Activated T-cell treated with anti-CD3 and anti-CD28 coated beads, Interleukin-2, amount 50 U/mL, for 48 hours (primary cell): ENCODE measurements around the gene GRAMD1B.

Experiments
- DNase-seq, 2 experiments: peaks; one replicate each; pipeline ENCODE4 v3.0.0-alpha.2; 2020

GRAMD1B gene

DNA sequence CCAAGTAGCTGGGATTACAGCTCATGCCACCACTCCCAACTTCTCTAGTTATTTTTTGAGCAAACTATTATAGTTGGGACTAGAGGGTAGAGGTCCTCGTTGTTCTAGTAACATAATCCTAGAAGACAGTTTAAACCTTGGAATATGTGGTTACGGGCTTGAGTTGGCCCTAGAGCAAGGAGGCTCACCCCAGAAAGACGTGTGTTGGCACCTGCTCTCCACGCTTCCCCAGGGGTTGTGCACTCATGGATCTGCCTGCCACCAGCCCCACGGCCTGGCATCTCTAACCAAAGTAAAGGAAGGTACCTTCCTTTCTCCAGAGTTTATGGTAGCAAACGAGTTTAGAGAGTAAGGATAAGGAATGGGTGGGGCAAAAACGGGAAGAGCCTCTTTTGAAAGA is 145.4 kb downstream of the GRAMD1B start:
- DNase-seq: no peak

DNA sequence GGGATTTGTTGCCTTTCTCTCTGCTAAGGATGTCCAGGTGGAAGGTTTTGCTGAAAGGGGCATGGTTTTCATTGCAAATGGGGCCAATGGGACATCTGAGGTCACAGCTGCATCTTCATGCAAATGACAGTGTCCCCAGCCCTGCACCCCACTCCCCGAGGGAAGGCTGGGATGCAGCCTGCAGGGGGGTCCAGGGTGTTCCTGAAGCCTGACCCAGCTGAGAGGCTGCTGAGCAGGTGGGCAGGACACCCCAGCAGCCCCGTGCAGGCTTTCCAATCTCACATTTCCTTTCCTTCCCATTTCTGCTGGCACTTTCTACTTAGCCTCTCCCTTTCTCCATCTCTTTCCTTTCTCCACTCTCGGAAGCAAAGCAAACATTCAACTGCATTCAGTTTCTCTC is 146.0 kb downstream of the GRAMD1B start:
- DNase-seq: no peak

DNA sequence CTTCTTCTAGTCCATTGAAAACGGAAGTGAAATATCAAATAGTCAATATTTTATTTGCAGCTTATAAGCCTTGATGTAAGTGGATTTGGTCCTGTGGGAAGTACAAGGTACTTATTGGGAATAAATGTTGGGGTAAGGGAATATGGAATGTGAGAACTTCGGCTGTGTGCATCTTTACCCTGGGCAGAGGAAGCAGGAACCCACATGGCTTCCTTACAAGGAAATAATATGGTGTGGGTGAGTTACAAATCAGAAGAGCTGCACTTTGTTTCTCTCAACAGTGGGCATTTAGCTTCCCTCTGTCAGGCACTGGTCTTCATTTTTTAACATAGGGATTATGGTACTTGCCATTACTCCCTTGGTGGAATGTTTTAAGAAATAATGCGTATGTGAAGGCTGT is 146.4 kb downstream of the GRAMD1B start:
- DNase-seq: no peak

DNA sequence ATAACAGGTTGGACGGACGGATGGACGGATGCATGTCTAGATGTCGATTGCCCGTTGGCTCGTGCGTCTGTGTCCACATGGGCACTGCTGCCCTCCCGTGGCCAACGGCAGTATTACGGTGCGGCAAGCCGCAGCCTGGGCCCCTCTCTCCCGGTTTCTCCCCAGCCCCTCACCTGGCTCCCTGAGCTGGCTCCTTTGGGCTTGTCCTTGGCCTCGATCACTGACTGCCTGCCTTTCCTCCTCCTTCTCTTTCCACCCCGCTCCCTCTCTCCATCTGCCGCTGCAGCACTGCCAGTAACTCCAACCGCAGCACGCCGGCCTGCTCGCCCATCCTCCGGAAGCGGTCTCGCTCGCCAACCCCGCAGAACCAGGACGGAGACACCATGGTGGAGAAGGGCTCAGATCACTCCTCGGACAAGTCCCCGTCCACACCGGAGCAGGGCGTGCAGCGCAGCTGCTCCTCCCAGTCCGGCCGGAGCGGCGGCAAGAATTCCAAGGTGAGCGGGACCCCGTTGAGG is 147.1 kb downstream of the GRAMD1B start:
- DNase-seq: peak; percentile 79 to 83

DNA sequence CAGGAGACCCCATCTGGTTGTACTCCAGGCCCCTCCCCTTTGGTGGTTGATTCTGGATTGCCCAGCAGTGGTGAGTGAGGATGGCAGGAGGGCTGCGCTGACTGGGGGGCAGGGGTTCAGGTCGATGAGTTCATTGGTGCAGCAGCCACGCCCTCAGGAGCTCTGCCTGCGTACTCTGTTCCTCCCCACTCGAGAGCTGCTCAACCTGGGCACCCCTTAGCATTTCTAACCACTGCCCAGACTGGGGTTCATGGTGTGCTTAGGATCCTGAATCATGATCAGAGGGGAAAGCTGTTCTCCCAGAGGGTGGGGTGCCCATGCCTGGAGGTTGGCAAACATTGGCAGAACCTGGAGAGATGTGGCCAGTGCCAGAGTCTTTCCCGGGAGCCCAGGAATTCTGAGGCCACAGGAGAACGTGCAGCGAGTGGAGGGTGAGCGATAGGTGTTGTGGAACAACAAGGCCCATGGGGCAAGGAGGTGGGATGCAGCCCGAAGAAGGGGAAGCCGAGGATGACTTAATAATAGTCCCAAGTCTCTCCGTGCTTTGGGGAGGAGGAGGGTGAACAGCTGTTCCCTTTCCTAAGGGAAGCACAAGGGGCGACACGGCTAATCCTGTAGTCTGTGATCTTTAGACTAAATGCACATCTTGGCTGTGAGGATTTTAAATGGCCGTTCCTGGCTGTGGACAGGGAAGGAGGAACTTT is 148.9 kb downstream of the GRAMD1B start:
- DNase-seq: no peak

DNA sequence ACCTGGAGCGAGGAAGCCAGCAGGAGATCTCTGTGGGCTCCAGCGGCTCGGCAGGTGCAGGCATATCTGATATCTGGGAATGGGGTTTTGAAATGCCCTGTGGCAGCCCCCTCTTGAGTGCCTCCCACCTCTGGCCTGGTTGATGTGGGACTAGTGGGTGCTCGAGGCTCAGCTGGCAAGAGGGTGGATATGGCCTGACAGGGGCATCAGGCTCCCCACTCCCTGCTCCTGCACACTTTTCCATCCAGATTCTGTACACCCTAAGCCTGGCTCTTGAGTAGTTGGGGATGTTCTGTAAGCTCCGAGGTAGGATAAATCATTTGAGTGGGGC is 149.4 kb downstream of the GRAMD1B start:
- no peak for DNase-seq

DNA sequence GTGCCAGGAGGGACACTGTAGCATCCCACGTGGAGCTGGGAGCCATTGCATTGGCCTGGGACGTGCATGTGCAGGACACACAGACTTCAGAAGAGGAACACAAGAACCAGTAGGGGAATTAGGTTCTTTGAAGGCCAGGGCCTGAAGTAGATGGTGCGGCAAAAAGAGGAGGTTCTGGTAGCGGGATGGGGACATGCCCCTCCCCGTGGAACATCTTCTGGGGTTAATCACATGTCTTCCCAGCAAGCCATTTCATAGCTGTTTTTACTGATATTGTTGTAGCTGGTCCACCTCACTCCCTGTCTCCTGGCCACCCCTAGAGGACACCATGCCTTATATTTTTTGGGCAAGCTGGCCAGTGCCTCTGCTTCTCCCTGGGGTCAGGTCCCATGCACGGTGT is 150.1 kb downstream of the GRAMD1B start:
- DNase-seq: no peak

DNA sequence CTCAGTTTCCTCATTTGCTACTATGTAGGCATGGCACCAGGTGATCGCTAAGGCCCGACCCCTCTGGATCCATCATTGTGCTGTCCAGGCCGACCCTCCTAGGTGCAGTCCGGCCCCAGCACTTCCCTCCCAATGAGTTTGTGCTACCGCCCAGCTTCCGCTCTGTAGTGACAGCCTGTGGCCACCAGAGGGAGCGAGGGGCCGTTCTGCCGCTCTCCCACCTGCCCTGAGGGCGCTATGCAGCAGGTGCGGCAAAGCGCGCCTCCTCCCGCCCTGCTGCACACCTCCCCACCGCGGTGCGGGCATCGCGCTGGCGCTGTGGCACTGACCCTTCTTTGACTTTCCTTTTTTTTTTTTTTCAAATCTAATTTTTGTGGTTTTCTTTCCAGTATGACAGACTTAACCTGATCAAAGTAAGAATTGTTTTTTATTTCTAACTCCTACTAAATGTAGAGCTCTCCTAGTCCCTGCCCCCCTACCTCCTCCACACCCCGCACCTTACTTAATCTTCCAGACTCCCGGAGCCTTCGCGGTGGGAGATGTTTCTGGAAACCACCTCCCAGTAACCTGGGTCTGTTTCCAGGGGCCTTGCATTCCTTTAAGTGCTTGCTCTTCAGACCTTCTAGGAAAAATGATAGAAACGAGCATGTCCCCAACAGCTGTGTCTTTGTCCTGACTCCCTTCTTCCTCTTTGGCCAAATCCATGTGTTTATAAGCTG is 150.6 kb downstream of the GRAMD1B start:
- DNase-seq: peak; percentile 73 to 80

DNA sequence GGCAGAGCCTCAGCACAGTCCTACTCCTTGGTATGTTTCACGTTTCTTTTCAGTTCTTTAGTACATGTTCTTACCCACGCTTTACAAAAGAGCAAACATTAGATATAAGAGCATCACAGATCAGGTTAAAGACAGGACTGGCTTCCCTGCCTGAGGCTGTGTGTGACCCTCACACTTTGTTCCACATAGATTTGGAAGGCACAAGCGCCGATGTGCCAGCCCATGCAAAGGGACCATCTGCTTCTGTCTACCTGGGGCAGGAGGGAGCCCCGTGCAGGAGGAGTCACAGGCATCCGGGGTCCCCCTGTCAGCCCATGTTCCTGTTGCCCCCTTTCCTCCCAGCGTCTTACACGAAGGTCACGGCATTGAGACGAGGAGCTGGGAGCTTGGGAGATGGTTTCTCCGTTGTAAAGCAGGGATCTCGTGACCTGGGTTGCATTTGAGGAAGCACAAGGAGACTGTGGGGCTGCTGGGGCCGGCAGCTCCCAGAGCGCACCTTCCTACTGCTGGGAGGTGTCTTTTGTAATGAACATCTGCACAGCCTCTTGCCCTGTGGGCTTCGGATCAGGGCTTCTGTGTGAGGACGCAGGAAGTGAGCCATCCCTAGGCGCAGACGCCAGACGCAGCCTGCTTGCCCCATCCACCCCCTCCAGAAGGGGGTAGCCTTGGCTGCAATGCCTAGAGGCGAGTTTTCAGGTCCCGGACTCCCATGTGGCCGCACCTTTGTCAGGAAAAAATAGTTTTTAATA is 151.8 kb downstream of the GRAMD1B start:
- no peak for DNase-seq

DNA sequence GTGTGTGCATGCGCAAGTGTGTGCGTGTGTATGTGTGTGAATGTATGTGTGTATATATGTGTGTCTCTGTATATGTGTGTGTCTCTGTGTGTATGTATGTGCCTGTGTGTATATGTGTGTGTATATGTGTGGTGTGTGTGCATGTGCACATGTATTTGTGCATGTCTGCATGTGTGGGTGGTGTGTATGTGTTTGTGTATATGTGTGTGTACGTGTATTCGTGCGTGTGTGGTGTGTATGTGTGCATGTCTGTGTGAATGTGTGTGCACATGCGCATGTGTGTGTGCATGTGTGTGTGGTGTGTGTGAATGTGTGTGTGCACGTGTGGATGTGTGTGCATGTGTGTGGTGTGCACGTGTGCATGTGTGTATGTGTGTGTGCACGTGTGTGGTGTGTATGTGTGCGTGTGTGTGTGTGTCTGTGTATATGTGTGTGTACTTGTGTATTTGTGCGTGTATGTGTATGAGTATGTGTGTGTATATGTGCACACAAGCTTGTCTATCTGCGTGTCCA is 153.0 kb downstream of the GRAMD1B start:
- DNase-seq: no peak

DNA sequence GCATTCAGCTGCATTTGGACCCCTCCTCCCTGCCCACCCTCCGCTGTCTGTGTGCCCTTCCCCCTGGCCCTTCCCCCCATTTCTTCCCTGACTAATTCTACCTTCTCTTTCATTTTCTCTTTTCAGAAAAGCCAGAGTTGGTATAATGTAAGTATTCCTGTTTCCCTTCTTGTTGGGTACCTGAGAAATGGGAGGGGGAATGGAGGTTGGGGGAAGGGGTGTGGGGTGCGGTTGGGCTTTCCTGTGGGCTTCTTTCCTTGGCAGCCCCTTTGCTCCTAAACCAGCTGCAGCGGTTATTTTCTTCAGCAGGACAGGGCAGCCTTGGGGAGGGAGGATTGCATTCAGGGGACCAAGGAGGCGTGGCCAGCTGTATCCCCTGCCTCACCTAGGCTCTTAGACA is 154.1 kb downstream of the GRAMD1B start:
- no peak for DNase-seq

DNA sequence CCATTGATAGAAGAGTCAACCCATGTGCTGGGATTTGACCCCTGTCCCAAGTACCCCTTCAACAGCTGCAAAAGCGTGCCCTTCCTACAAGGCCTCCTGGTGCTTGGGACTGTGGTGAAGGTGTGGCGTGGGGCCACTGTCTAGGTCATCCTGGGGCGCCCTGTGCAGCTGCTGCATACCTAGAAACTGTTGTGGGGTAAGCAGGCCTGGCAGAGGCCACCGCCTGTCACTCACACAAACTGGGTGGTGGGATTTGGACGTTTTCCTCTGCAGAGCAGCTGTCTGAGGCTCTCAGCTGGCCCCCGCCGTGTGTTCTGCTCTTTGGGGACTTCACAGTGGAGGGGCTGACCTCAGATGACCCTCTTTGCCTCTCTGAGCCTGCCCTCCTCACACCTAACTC is 154.7 kb downstream of the GRAMD1B start:
- no peak for DNase-seq

DNA sequence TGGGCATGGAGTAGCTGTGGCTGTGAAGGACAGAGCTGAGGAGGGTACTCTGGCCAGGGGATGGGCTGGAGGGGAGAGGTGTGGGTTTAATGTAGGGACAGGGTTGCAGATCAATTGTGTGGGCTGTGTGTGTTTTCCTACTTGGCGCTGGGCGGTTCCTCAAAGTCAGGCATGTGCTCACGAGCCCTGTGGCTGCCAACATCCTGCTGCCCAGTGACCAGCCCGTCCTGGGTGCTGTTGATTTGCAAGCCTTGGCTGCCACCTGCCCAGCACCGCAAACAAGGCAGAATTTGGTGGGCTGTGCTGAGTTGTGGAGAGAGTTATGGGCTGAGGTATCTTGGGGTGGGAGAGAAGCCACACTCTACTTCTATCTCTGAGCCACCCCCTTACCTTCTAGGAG is 155.1 kb downstream of the GRAMD1B start:
- DNase-seq: no peak

DNA sequence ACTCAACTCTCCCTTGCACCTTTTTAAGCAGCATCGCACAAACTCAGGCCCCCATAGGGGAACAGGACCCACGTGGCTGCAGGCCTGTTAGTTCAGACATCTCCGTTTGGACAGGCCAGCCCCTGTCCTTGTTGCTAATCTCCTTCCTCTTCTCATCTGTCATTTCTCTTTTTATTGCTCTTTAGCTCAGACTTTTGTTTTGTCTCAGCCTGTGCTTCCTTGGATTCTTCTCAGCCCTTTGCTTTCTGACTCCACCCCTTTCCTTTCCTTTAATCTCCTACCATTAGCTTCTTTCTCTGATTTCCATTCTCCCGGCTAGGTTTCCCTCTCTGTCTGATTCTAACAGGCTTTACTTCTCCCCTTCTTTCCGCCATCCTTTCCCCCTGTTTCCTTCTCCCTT is 155.6 kb downstream of the GRAMD1B start:
- no peak for DNase-seq

DNA sequence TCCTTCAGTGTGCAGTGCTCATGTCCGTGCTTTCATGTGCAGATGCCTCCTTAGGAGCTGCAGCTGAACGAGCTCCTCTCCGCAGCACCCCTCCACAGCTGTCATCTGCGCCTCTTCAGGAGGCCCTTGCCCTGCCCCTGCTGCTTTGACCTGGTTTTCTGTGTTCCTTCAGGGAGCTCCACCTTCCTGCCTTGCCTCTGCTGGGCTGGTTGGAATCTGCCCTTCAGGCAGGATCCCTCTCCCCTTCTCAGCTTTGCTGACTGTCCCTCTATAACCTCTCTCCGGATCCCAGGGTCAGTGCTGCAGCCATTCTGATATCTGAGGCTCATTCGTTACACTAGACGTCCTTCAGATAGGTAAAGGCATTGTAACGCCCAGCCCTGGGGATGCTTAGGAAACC is 156.5 kb downstream of the GRAMD1B start:
- no peak for DNase-seq

DNA sequence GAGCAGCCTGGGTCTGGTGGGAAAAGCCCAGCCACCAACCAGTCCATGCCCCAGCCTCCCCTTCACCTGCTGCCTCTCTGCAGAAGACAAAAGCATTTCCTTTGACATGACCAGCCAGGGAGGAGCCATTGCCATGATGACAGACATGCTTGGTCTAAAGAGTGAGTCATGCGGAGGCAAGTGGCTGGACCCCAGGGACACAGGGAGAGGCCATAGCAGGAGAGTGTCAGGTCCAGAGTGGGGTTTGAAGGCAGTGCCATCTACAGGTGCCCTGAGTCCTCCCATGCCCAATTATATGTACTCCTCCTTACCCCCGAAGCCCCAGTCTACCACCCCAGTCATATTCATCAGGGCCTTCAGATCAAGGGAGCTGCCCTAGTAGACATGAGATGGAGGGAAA is 157.0 kb downstream of the GRAMD1B start:
- DNase-seq: no peak

DNA sequence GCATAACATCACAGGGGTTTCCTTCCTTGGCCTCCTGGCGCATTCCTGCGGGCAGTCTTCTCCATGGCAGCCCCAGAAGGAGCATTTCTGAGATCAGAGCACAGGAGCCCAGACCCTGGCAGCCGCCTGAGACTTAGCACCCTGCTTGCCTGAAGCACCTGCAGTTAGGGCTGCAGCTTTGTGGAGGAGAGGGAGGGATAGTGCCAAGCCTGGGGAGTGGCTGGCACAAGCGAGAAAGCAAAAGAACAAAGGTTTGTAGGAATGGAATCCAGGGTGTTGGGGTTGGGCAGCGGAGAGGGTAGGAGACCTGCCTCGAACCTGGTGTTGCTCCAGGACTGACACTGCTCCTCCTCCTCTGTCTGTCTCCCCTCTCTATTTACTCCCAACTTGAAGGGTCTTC is 157.5 kb downstream of the GRAMD1B start:
- DNase-seq: no peak

DNA sequence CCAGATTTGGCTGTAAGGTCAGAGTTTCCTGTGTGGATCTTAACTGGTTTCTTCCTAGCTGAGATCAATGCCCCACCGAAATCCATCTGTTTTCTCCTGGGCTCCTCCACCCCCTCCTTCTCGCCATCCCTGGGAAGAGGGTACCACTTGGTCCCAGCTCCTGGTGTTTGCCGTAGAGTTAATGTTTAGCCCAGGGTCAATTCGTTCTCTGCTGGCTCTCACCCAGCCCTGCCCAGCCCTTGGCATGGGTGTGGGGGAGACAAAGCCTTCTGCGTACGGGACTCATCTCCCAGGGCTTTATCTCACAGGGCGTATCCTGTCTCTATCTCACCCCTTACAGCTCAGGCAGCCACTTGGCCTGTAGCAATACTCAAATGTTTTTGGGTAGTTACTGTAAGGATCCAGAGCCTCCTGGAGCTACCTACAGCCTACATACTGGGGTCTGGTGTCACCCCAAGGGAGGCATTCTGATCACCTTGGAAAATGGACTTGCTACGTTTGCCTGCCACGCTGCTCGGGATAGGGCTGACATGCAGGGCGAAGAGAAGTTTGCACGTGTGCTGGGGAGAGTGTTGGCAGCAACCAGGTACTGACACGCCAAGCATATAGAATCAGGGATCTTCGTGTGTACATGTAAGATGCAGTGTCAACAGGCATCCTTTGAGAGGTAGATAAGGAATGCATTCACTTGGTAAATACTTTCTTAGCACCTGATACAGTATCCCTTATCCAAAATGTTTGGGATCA is 158.2 kb downstream of the GRAMD1B start:
- DNase-seq: no peak

DNA sequence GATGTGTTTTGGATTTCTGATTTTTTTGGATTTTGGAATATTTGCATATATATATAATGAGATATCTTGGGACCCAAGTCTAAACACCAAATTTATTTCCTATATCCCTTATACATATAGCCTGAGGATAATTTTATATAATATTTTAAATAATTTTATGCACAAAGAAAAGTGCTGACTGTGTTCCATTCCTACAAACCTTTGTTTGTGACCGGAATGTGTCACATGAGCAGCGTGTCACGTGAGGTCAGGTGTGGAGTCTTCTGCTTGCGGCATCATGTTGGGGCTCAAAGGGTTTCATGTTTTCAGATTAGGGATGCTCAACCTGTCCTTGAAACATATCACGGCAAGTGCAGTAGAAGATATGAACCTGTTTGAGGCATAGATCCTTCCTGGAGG is 158.8 kb downstream of the GRAMD1B start:
- no peak for DNase-seq

DNA sequence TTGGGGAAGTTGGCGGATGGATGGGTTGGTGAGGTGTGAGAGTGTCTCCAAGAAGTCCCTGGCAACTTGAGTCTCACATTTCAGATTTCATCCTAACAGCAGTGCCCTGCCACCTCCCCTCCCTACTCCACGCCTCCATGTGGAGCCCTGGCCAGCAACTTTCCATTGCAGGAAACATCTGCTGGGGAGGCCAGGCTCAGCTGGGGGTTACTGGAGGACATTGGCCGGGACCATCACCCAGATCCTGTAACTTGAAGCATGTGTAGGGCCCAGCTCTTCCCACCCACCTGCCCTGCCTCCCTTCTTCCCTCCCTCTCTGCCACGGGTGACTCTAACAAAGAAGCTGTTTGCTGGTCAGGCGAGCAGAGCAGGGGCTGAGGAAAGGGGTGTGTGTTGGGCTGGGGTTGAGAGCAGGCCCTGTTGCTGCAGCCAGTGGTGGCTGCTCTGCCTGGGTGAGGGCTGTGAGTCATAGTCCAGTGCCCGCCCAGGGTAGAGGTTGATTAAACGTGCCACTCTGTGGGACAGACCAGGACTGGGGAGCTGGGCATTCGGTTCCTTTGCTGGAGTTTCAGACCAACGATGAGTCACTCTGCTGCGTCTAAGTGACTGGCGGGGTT is 160.3 kb downstream of the GRAMD1B start:
- no peak for DNase-seq

DNA sequence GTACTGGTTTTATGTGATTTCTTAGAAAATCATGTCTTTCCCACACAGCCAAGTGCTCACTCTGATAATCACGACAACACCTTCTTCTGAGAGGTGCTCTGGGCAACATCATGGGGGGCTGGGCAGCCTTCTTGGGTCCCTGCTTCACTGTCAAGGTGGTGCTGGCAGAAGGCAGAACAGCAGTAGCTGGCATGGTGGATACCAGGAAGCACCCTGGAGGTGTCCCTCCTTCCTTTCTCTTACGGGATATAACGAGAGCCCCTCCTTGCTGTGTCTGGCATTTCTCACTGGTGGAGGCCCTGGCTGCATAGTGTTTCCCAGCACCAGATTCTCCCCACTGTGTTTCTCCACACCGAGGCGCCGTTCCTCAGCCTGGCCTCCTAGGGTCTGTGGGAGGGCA is 163.5 kb downstream of the GRAMD1B start:
- no peak for DNase-seq

DNA sequence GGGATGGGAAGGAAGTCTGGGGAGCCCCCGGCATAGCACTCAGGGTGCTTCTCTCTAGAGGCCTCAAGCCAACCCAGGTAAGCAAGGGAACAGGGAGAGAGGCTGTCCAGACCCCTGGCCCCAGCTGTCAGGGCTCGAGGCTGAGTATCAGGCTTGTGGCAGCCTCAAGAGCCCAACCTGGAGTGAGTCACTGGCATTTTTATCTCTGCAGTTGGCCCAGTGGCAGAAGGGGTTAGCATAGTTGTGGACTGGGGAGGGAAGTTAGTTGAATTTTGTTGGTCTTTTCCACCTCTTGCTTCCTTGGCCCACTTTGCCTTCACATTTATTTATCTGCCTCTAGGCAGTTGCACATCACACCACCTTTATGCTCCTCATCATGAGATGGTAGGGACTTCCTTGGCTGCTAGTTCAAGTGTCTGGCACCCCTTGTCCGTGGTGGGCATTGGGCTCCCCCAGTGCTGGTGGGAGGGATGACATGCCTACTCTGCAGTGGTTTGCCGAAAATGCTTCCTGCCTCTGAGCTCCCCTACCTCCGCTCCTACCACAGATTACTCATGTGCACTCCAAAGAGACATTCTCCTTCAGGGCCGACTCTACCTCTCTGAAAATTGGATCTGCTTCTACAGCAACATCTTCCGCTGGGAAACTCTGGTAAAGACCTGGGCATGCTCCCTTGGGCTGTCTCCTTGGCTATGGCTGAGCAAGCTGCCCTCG is 164.3 kb downstream of the GRAMD1B start:
- DNase-seq: no peak
